HEK293 (cell line): ENCODE measurements around the gene SPIRE1.

Experiments
- CTCF ChIA-PET: fragments of 350-600 bp; formaldehyde crosslinking; extraction: SDS; loops from one replicate; lab custom pipeline; 2021; ENCODE audit warnings: antibody characterized with exemption; lab: Yijun Ruan, JAX
- POLR2A ChIA-PET: fragments of 300-600 bp; formaldehyde crosslinking; extraction: SDS; loops from one replicate; lab custom pipeline; 2020; ENCODE audit warnings: antibody characterized with exemption, inconsistent platforms; lab: Yijun Ruan, JAX
- H3K27ac ChIP-seq: fragments of 200-500 bp; sonication (Bioruptor generic); 2 replicates; pipeline ENCODE4 v1.5.1; 2014; ENCODE audit warnings: low read depth, low read length, control low read depth, inconsistent platforms; ENCODE audit errors: extremely low read depth
- H3K36me3 ChIP-seq, 2 experiments: fragments of 200-500 bp in 1 of 2; sonication (Bioruptor generic) in 1 of 2; 1 replicate in 1 of 2; 2 replicates in 1 of 2; pipeline ENCODE4 v1.5.1; 2014 to 2017; ENCODE audit warnings: inconsistent platforms in 2 of 2, low read length in 2 of 2; ENCODE audit not compliant: control insufficient read depth in 2 of 2, insufficient read depth in 1 of 2
- H3K4me1 ChIP-seq: fragments of 200-500 bp; sonication (Bioruptor generic); 2 replicates; pipeline ENCODE4 v1.5.1; 2014; ENCODE audit warnings: mild to moderate bottlenecking, low read length, inconsistent platforms; ENCODE audit not compliant: control insufficient read depth, insufficient read depth
- H3K4me3 ChIP-seq: 2 replicates; pipeline ENCODE4 v1.5.1; 2011; ENCODE audit warnings: low read depth, mild to moderate bottlenecking, control low read depth, low read length, moderate library complexity
- H3K9me3 ChIP-seq: fragments of 200-500 bp; sonication (Bioruptor generic); 2 replicates; pipeline ENCODE4 v1.5.1; 2014; ENCODE audit warnings: low read depth, low read length, inconsistent platforms; ENCODE audit not compliant: control insufficient read depth, insufficient read depth
- BCL11B ChIP-seq: fragments of 450-650 bp; formaldehyde crosslinking; IDR thresholded peaks from 2 replicates; pipeline ENCODE4 v1.5.1; 2016; ENCODE audit warnings: low read depth, missing biosample characterization, missing genetic modification characterization
- BCL6B ChIP-seq: fragments of 450-650 bp; formaldehyde crosslinking; IDR thresholded peaks from 2 replicates; pipeline ENCODE4 v1.5.1; 2017; ENCODE audit warnings: missing biosample characterization, missing genetic modification characterization
- EGR2 ChIP-seq: fragments of 450-650 bp; formaldehyde crosslinking; IDR thresholded peaks from 2 replicates; pipeline ENCODE4 v1.5.1; 2016; ENCODE audit warnings: low read depth, missing biosample characterization, missing genetic modification characterization
- SCRT2 ChIP-seq: fragments of 450-650 bp; formaldehyde crosslinking; IDR thresholded peaks from 2 replicates; pipeline ENCODE4 v1.5.1; 2016; ENCODE audit warnings: missing biosample characterization, missing genetic modification characterization
- SP7 ChIP-seq: fragments of 450-650 bp; formaldehyde crosslinking; IDR thresholded peaks from 2 replicates; pipeline ENCODE4 v1.5.1; 2016; ENCODE audit warnings: missing biosample characterization, missing genetic modification characterization
- ZBTB11 ChIP-seq: fragments of 450-650 bp; formaldehyde crosslinking; conservative IDR thresholded peaks from 2 replicates; pipeline ENCODE4 v1.5.1; 2016; ENCODE audit warnings: low read depth, missing biosample characterization, missing genetic modification characterization
- ZBTB17 ChIP-seq: fragments of 450-650 bp; formaldehyde crosslinking; IDR thresholded peaks from 2 replicates; pipeline ENCODE4 v1.5.1; 2016; ENCODE audit warnings: missing biosample characterization, missing genetic modification characterization
- ZBTB44 ChIP-seq: fragments of 450-650 bp; IDR thresholded peaks from 2 replicates; pipeline ENCODE4 v1.5.1; 2018; ENCODE audit warnings: missing biosample characterization, mild to moderate bottlenecking, missing genetic modification characterization
- ZFHX2 ChIP-seq: fragments of 450-650 bp; formaldehyde crosslinking; conservative IDR thresholded peaks from 2 replicates; pipeline ENCODE4 v1.5.1; 2016; ENCODE audit warnings: missing biosample characterization, missing genetic modification characterization
- ZNF24 ChIP-seq: fragments of 450-650 bp; formaldehyde crosslinking; IDR thresholded peaks from 2 replicates; pipeline ENCODE4 v1.5.1; 2016; ENCODE audit warnings: missing biosample characterization, missing genetic modification characterization
- ZNF274 ChIP-seq, 2 experiments: fragments of 200-500 bp in 1 of 2; fragments of 450-650 bp in 1 of 2; sonication (Bioruptor generic) in 1 of 2; formaldehyde crosslinking in 1 of 2; IDR thresholded peaks; 2 replicates each; pipeline versions ENCODE4 v1.5.1 to v1.6.1; 2014 to 2016; ENCODE audit warnings: borderline replicate concordance in 1 of 2, inconsistent platforms in 1 of 2, low read length in 1 of 2, missing biosample characterization in 1 of 2, missing genetic modification characterization in 1 of 2
- ZNF324 ChIP-seq: fragments of 450-650 bp; formaldehyde crosslinking; IDR thresholded peaks from 2 replicates; pipeline ENCODE4 v1.5.1; 2016; ENCODE audit warnings: missing biosample characterization, missing genetic modification characterization
- ZNF341 ChIP-seq: fragments of 450-650 bp; formaldehyde crosslinking; IDR thresholded peaks from 2 replicates; pipeline ENCODE4; 2016; ENCODE audit warnings: low read depth, missing biosample characterization, missing genetic modification characterization
- ZNF366 ChIP-seq: fragments of 450-650 bp; formaldehyde crosslinking; conservative IDR thresholded peaks from 2 replicates; pipeline ENCODE4 v1.5.1; 2016; ENCODE audit warnings: missing biosample characterization, missing genetic modification characterization
- ZNF48 ChIP-seq: fragments of 450-650 bp; formaldehyde crosslinking; IDR thresholded peaks from 2 replicates; pipeline ENCODE4 v1.5.1; 2016; ENCODE audit warnings: missing biosample characterization, missing genetic modification characterization
- ZNF600 ChIP-seq: fragments of 450-650 bp; formaldehyde crosslinking; IDR thresholded peaks from 2 replicates; pipeline ENCODE4 v1.5.1; 2016; ENCODE audit warnings: missing biosample characterization, missing genetic modification characterization
- ZNF623 ChIP-seq: fragments of 450-650 bp; formaldehyde crosslinking; IDR thresholded peaks from 2 replicates; pipeline ENCODE4 v1.5.1; 2016; ENCODE audit warnings: missing biosample characterization, missing genetic modification characterization
- ZNF660 ChIP-seq: fragments of 450-650 bp; IDR thresholded peaks from 2 replicates; pipeline ENCODE4 v1.5.1; 2018; ENCODE audit warnings: missing biosample characterization, mild to moderate bottlenecking, missing genetic modification characterization
- TF ChIP-seq, protein P1 (sequence below): fragments of 450-650 bp; formaldehyde crosslinking; IDR thresholded peaks from 2 replicates; pipeline ENCODE4 v1.5.1; 2016; ENCODE audit warnings: missing biosample characterization, missing genetic modification characterization

The SPIRE1 gene

DNA sequence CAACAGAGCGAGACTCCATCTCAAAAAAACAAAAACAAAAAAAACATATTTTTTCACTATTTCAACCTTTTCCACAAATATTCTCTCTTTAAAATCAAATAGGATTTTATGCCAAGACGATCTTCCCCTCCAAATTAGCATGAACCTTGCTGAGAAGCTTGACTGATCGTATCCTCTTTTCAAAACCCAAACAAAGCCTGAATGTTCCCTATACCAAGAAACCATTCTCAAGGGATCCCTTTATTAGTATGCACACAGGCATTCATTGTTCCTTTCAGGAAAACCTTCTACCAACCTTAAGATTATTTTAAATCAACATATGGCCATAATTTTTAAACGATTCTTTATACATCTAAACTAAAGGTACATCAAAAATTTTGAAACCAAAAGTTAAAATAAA is 6.3 kb downstream of the SPIRE1 start (continued):
- TF ChIP-seq ZNF660 (tag by site-specific recombination) = no peak
- TF ChIP-seq, protein P1, sequence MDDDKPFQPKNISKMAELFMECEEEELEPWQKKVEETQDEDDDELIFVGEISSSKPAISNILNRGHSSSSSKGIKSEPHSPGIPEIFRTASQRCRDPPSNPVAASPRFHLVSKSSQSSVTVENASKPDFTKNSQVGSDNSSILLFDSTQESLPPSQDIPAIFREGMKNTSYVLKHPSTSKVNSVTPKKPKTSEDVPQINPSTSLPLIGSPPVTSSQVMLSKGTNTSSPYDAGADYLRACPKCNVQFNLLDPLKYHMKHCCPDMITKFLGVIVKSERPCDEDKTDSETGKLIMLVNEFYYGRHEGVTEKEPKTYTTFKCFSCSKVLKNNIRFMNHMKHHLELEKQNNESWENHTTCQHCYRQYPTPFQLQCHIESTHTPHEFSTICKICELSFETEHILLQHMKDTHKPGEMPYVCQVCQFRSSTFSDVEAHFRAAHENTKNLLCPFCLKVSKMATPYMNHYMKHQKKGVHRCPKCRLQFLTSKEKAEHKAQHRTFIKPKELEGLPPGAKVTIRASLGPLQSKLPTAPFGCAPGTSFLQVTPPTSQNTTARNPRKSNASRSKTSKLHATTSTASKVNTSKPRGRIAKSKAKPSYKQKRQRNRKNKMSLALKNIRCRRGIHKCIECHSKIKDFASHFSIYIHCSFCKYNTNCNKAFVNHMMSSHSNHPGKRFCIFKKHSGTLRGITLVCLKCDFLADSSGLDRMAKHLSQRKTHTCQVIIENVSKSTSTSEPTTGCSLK (tag by site-specific recombination) = no peak

GRCh38 chr18:12647773-12648172 is 10.1 kb downstream of the SPIRE1 start:
- peaks cover 11% of the 10 kb centered on the region for H3K4me1 ChIP-seq
- POLR2A ChIA-PET = no interaction called here
- H3K9me3 ChIP-seq = no peaks in the 10 kb centered on the region
- H3K27ac ChIP-seq = no peak overlapping the region
- CTCF ChIA-PET = no interaction called here
- peaks cover 11 to 15% of the 10 kb centered on the region in 2 experiments; a peak in 2 of 3 replicates for H3K36me3 ChIP-seq
- H3K4me3 ChIP-seq = no peak overlapping the region
- no peak for TF ChIP-seq BCL11B (tag by site-specific recombination)

GRCh38 chr18:12645751-12646203 is 12.1 kb downstream of the SPIRE1 start:
- no peak overlapping the region for H3K4me3 ChIP-seq
- peak; percentile 93 for TF ChIP-seq ZNF600 (tag by site-specific recombination)
- no peak for TF ChIP-seq ZNF274 (IDR thresholded peaks at IDR 0.05; ENCODE audit: low read length)
- TF ChIP-seq ZNF274 (tag by site-specific recombination; IDR thresholded peaks at IDR 0.05; ENCODE audit: borderline replicate concordance) = no peak
- TF ChIP-seq SCRT2 (tag by site-specific recombination) = peak; percentile 52; the same call in 1 of the 2 replicates
- TF ChIP-seq ZBTB17 (tag by site-specific recombination) = peak; percentile 51; the same call in 1 of the 2 replicates
- TF ChIP-seq ZNF24 = no peak
- no peak for TF ChIP-seq ZNF366 (tag by site-specific recombination)
- no peak for TF ChIP-seq ZBTB44
- TF ChIP-seq ZNF623 (tag by site-specific recombination) = no peak
- peak; percentile 86 for TF ChIP-seq EGR2 (tag by site-specific recombination)
- TF ChIP-seq BCL6B (tag by site-specific recombination) = no peak
- TF ChIP-seq SP7 (tag by site-specific recombination) = peak; percentile 55
- no peak for TF ChIP-seq ZNF48 (tag by site-specific recombination)
- TF ChIP-seq ZBTB11 = no peak
- no peak for TF ChIP-seq ZNF324 (tag by site-specific recombination)
- peak; percentile 96 for TF ChIP-seq ZFHX2
- no peak for TF ChIP-seq ZNF341 (tag by site-specific recombination)
- POLR2A ChIA-PET = no interaction called here
- peaks cover 6% of the 10 kb centered on the region for H3K4me1 ChIP-seq
- H3K36me3 ChIP-seq = peaks cover 11 to 15% of the 10 kb centered on the region in 2 experiments; a peak in 2 of 3 replicates
- no peak overlapping the region for H3K27ac ChIP-seq
- no peaks in the 10 kb centered on the region for H3K9me3 ChIP-seq
- CTCF ChIA-PET = no interaction called here
